H1 (cell line): Measurements from ENCODE around the gene PPP1CC.
A peak's percentile ranks its signal among the peaks of the same experiment; 100 is the strongest.

Experiments
- EP300 ChIP-seq, 2 experiments: IDR thresholded peaks; 1 replicate in 1 of 2; 2 replicates in 1 of 2; pipeline ENCODE4 v1.6.1; 2011 to 2012; ENCODE audit warnings: low read depth in 2 of 2, low read length in 2 of 2, mild to moderate bottlenecking in 2 of 2, borderline replicate concordance in 1 of 2, inconsistent platforms in 1 of 2, moderate library complexity in 1 of 2
- EZH2 ChIP-seq: fragments of 200-600 bp; sonication (generic); IDR thresholded peaks from 2 replicates; pipeline ENCODE4 v1.7.1; 2012; ENCODE audit warnings: low read depth, mild to moderate bottlenecking, moderate library complexity, low read length, inconsistent platforms; ENCODE audit not compliant: severe bottlenecking
- POLR2A ChIP-seq, 2 experiments: IDR thresholded peaks; 1 replicate in 1 of 2; 2 replicates in 1 of 2; pipeline ENCODE4 v1.6.1; 2011; ENCODE audit warnings: low read depth in 2 of 2, low read length in 2 of 2, mild to moderate bottlenecking in 2 of 2; ENCODE audit errors: control extremely low read depth in 1 of 2
- RAD21 ChIP-seq, 2 experiments: IDR thresholded peaks in 1 of 2; conservative IDR thresholded peaks in 1 of 2; 2 replicates each; pipeline ENCODE4 v1.6.1; 2011; ENCODE audit warnings: low read depth in 2 of 2, low read length in 2 of 2, improper control_type of control experiment in 1 of 2, inconsistent platforms in 1 of 2, mild to moderate bottlenecking in 1 of 2, moderate library complexity in 1 of 2
- TF ChIP-seq, protein P1 (sequence below), 3 experiments: IDR thresholded peaks; 1 replicate in 2 of 3; 2 replicates in 1 of 3; pipeline versions ENCODE4 v1.5.1 to v1.6.1; 2011; ENCODE audit warnings: low read length in 3 of 3, mild to moderate bottlenecking in 3 of 3, inconsistent platforms in 2 of 3, low read depth in 1 of 3, moderate library complexity in 1 of 3; ENCODE audit not compliant: insufficient read depth in 1 of 3; ENCODE audit errors: control extremely low read depth in 1 of 3

GRCh38 chr12:110689281-110690126 lies 53.2 kb downstream of the PPP1CC start:
- TF ChIP-seq EP300 (IDR thresholded peaks at IDR 0.05; ENCODE audit: borderline replicate concordance in 1 of 2, low read depth in 2 of 2, low read length in 2 of 2) (peak in 1 of 2 experiments; percentile 52; a peak in 1 of 3 replicates), EZH2 (no peak), POLR2A (IDR thresholded peaks at IDR 0.05; ENCODE audit: control extremely low read depth in 1 of 2, low read depth in 2 of 2, low read length in 2 of 2) (peak; percentile 49 to 76), RAD21 (IDR thresholded peaks at IDR 0.05 in 1 of 2, conservative IDR thresholded peaks at IDR 0.05 in 1 of 2; ENCODE audit: low read depth in 2 of 2, low read length in 2 of 2) (no peak)
- TF ChIP-seq, protein P1, sequence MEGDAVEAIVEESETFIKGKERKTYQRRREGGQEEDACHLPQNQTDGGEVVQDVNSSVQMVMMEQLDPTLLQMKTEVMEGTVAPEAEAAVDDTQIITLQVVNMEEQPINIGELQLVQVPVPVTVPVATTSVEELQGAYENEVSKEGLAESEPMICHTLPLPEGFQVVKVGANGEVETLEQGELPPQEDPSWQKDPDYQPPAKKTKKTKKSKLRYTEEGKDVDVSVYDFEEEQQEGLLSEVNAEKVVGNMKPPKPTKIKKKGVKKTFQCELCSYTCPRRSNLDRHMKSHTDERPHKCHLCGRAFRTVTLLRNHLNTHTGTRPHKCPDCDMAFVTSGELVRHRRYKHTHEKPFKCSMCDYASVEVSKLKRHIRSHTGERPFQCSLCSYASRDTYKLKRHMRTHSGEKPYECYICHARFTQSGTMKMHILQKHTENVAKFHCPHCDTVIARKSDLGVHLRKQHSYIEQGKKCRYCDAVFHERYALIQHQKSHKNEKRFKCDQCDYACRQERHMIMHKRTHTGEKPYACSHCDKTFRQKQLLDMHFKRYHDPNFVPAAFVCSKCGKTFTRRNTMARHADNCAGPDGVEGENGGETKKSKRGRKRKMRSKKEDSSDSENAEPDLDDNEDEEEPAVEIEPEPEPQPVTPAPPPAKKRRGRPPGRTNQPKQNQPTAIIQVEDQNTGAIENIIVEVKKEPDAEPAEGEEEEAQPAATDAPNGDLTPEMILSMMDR (IDR thresholded peaks at IDR 0.05; ENCODE audit: control extremely low read depth in 1 of 3, insufficient read depth in 1 of 3, low read depth in 1 of 3, low read length in 3 of 3) = no peak
